DOHH2 (cell line): ENCODE results near the gene GCGR.

Experiments used
- H3F3A ChIP-seq: fragments of 200-600 bp; sonication (generic), shearing (Covaris generic); 2 replicates; pipeline ENCODE4 v1.6.0; 2016; ENCODE audit warnings: antibody characterized with exemption, mild to moderate bottlenecking; ENCODE audit not compliant: control insufficient read depth, insufficient read depth
- H3K27ac ChIP-seq: fragments of 200-600 bp; sonication (generic); 2 replicates; pipeline ENCODE4 v1.5.1; 2014; ENCODE audit warnings: low read depth, mild to moderate bottlenecking, low read length, moderate library complexity
- H3K27me3 ChIP-seq: fragments of 200-600 bp; sonication (generic); 2 replicates; pipeline ENCODE4 v1.6.1; 2014; ENCODE audit warnings: mild to moderate bottlenecking, low read length, mixed read lengths; ENCODE audit not compliant: control insufficient read depth
- H3K36me3 ChIP-seq: fragments of 200-600 bp; sonication (generic); 2 replicates; pipeline ENCODE4 v1.6.1; 2014; ENCODE audit warnings: mild to moderate bottlenecking, low read length, moderate library complexity, mixed read lengths; ENCODE audit not compliant: control insufficient read depth
- H3K4me1 ChIP-seq: fragments of 200-600 bp; sonication (generic); 2 replicates; pipeline ENCODE4 v1.6.1; 2014; ENCODE audit warnings: mild to moderate bottlenecking, low read length, mixed read lengths; ENCODE audit not compliant: control insufficient read depth
- H3K4me2 ChIP-seq: fragments of 200-600 bp; sonication (generic); 2 replicates; pipeline ENCODE4 v1.6.0; 2014; ENCODE audit warnings: mild to moderate bottlenecking, low read length, moderate library complexity
- H3K4me3 ChIP-seq: fragments of 200-600 bp; sonication (generic); 2 replicates; pipeline ENCODE4 v1.5.1; 2014; ENCODE audit warnings: mild to moderate bottlenecking, low read length, mixed read lengths
- H3K79me2 ChIP-seq: fragments of 200-600 bp; sonication (generic); 2 replicates; pipeline ENCODE4 v1.6.1; 2014; ENCODE audit warnings: mild to moderate bottlenecking, low read length, mixed read lengths; ENCODE audit not compliant: control insufficient read depth
- H3K9me2 ChIP-seq: fragments of 200-600 bp; sonication (generic); replicated peaks from 2 replicates; pipeline ENCODE4 v1.6.1; 2014; ENCODE audit warnings: mild to moderate bottlenecking, low read length, mixed read lengths; ENCODE audit not compliant: control insufficient read depth
- H3K9me3 ChIP-seq: fragments of 200-600 bp; sonication (generic); 2 replicates; pipeline ENCODE4 v1.6.1; 2014; ENCODE audit warnings: antibody characterized with exemption, low read length, mixed read lengths; ENCODE audit not compliant: control insufficient read depth, insufficient read depth
- H4K20me1 ChIP-seq: fragments of 200-600 bp; sonication (generic); 2 replicates; pipeline ENCODE4 v1.6.0; 2014; ENCODE audit warnings: low read depth, mild to moderate bottlenecking, antibody characterized with exemption, low read length, moderate library complexity; ENCODE audit not compliant: control insufficient read depth, insufficient read depth
- EZH2phosphoT487 ChIP-seq: fragments of 200-600 bp; sonication (generic); IDR thresholded peaks from 2 replicates; pipeline ENCODE4 v1.6.1; 2017; ENCODE audit warnings: borderline replicate concordance, mild to moderate bottlenecking, antibody characterized with exemption, low read length, moderate library complexity, mixed read lengths
- TF ChIP-seq, protein P1 (sequence below): fragments of 200-600 bp; sonication (generic); IDR thresholded peaks from one replicate; pipeline ENCODE4 v1.5.1; 2014; ENCODE audit warnings: antibody characterized with exemption, mild to moderate bottlenecking, low read depth, low read length; ENCODE audit not compliant: poor library complexity, severe bottlenecking

The GCGR gene

DNA sequence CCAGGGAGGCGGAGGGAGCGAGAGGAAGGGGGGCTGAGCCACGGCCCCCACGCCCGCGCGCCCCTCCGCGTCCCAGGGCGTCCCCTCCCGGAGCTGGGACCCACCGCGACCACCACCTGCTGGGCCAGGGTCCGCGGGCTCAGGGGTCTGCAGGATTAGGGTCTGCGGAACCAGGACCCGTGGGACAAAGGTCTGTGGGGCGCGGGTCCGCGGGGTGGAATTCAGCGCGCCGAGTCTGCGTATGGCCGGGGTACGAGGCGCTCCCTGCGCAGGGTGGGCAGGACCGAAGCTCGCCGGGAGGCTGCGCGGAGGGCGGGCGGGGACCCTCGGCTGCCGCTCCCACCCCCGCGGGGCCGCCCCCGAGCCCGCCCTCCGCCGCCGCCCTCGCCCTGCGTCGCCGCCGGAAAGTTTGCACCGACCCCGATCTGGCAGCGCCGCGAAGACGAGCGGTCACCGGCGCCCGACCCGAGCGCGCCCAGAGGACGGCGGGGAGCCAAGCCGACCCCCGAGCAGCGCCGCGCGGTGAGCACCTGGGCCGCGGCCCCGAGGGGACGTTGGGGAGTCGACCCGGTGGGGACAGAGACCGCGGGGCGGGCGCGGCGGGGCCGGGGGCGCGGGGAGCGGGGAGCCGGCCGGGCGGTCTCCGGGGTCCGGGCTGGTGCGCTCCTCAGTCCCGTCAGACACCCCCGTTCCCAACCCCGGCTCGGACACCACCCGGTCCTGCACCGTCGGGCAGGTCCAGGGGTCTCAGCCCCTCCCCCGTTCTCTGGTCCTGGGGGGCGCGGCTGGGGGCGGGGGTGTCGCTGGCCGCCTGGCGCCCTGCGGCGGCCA is at the start of gene GCGR:
TSS of gene GCGR (plus strand) at position 423 of the 831 bp plus-strand sequence. CDS start 4,869 bp downstream, outside the sequence.
- Histone ChIP-seq H3K27me3 (peaks cover 15% of the 10 kb centered on the region), H3K4me2 (no peak within 1 kb of the TSS), H3K4me1 (no peaks in the 10 kb centered on the region), H3K36me3 (no peaks in the 10 kb centered on the region), H4K20me1 (no peaks in the 10 kb centered on the region), H3K27ac (no peak within 1 kb of the TSS), H3K79me2 (no peaks in the 10 kb centered on the region), H3F3A (no peaks in the 10 kb centered on the region), H3K9me2 (no peaks in the 10 kb centered on the region), H3K4me3 (no peak within 1 kb of the TSS), H3K9me3 (no peaks in the 10 kb centered on the region)
- no peak for TF ChIP-seq EZH2phosphoT487
- TF ChIP-seq, protein P1, sequence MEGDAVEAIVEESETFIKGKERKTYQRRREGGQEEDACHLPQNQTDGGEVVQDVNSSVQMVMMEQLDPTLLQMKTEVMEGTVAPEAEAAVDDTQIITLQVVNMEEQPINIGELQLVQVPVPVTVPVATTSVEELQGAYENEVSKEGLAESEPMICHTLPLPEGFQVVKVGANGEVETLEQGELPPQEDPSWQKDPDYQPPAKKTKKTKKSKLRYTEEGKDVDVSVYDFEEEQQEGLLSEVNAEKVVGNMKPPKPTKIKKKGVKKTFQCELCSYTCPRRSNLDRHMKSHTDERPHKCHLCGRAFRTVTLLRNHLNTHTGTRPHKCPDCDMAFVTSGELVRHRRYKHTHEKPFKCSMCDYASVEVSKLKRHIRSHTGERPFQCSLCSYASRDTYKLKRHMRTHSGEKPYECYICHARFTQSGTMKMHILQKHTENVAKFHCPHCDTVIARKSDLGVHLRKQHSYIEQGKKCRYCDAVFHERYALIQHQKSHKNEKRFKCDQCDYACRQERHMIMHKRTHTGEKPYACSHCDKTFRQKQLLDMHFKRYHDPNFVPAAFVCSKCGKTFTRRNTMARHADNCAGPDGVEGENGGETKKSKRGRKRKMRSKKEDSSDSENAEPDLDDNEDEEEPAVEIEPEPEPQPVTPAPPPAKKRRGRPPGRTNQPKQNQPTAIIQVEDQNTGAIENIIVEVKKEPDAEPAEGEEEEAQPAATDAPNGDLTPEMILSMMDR = no peak

- peaks cover 6% of the 10 kb centered on the region; the same call in 1 of the 2 replicates for H3K9me3 ChIP-seq
- TF ChIP-seq EZH2phosphoT487 = no peak
- TF ChIP-seq, protein P1 = no peak
Measured at GRCh38 chr17:81792675-81793615, 11.0 kb upstream of the GCGR start.

GRCh38 chr17:81794074-81794476 is 9.9 kb upstream of the GCGR start:
- Histone ChIP-seq H3K27me3 (no peaks in the 10 kb centered on the region), H4K20me1 (no peaks in the 10 kb centered on the region), H3K4me2 (no peak overlapping the region), H3K4me3 (no peak overlapping the region), H3K36me3 (no peaks in the 10 kb centered on the region), H3K4me1 (no peaks in the 10 kb centered on the region), H3K27ac (no peak overlapping the region), H3K79me2 (no peaks in the 10 kb centered on the region), H3K9me2 (no peaks in the 10 kb centered on the region), H3F3A (no peaks in the 10 kb centered on the region), H3K9me3 (peaks cover 6% of the 10 kb centered on the region; the same call in 1 of the 2 replicates)
- TF ChIP-seq, protein P1 = no peak
- no peak for TF ChIP-seq EZH2phosphoT487

More at GRCh38 chr17:81792675-81793615, 11.0 kb upstream of the GCGR start:
- H4K20me1 ChIP-seq = no peaks in the 10 kb centered on the region
- H3K27ac ChIP-seq = no peak overlapping the region
- H3K79me2 ChIP-seq = no peaks in the 10 kb centered on the region
- no peaks in the 10 kb centered on the region for H3K4me1 ChIP-seq
- H3K4me3 ChIP-seq = no peak overlapping the region
- H3K4me2 ChIP-seq = no peak overlapping the region
- H3K36me3 ChIP-seq = no peaks in the 10 kb centered on the region
- H3K9me2 ChIP-seq = no peaks in the 10 kb centered on the region
- no peaks in the 10 kb centered on the region for H3F3A ChIP-seq
- H3K27me3 ChIP-seq = no peaks in the 10 kb centered on the region
